ENCODE measurements around the gene SND1.

The SND1 gene

GRCh38 chr7:127981965-127982364, 330.0 kb downstream of the SND1 start:
- no peak for DNase-seq (ENCODE audit: low read depth)
- no peak overlapping the region for H3K4me3 ChIP-seq (ENCODE audit: low read depth, low read length)

- no peak overlapping the region for H3K4me3 ChIP-seq (ENCODE audit: low read depth, low read length)
- no peak for DNase-seq (ENCODE audit: low read depth)
Observed at GRCh38 chr7:127983804-127984332, 331.9 kb downstream of the SND1 start.

- H3K4me3 ChIP-seq (ENCODE audit: low read depth, low read length) = no peak overlapping the region
- DNase-seq (ENCODE audit: low read depth) = no peak
Observed at GRCh38 chr7:127986581-127987521, 334.9 kb downstream of the SND1 start.

GRCh38 chr7:127988751-127989150, 336.8 kb downstream of the SND1 start:
- H3K4me3 ChIP-seq (ENCODE audit: low read depth, low read length) = no peak overlapping the region
- no peak for DNase-seq (ENCODE audit: low read depth)

DNA sequence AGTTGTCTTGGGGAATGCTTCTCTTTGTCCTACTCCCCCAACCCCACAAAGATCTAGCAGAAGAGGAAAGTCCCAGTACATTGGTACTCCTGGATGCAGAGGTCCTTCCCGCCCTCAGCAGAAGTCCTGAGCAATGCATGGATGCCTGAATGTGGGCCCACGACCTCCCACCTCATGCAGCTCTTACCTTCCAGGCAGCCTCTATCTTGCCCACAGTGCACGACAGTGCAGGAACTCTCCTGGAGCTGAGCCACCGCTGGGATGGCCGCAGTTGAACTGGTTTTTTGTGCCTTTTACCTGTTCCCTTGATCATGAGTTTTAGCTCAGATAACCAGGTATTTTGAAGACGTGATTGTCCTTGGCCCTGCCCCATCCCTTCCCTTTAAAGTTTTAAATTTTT, 341.3 kb downstream of the SND1 start:
- no peak for DNase-seq (ENCODE audit: low read depth)

DNA sequence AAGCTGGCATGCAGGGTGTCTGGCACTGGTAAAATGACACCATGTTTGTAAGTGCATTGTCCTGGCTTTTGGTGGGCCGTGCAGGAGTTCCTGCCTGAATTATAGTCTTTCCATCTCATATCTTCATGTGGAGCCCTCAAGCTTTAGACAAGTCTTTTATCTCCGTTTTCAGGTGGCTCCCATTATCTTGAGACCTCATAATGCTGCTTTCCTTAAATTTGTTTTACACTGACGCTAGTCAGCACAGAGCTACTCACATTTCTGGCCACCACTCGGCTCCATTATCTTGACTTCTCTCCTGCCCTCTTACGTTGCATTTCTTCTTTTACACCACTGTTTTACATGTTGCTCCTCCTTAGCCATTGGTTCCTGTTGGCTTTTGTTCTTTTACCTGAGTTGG, 342.0 kb downstream of the SND1 start:
- no peak overlapping the region for H3K4me3 ChIP-seq (ENCODE audit: low read depth, low read length)
- DNase-seq (ENCODE audit: low read depth) = no peak

More for the DNA sequence above, 341.3 kb downstream of the SND1 start:
- no peak overlapping the region for H3K4me3 ChIP-seq (ENCODE audit: low read depth, low read length)

DNA sequence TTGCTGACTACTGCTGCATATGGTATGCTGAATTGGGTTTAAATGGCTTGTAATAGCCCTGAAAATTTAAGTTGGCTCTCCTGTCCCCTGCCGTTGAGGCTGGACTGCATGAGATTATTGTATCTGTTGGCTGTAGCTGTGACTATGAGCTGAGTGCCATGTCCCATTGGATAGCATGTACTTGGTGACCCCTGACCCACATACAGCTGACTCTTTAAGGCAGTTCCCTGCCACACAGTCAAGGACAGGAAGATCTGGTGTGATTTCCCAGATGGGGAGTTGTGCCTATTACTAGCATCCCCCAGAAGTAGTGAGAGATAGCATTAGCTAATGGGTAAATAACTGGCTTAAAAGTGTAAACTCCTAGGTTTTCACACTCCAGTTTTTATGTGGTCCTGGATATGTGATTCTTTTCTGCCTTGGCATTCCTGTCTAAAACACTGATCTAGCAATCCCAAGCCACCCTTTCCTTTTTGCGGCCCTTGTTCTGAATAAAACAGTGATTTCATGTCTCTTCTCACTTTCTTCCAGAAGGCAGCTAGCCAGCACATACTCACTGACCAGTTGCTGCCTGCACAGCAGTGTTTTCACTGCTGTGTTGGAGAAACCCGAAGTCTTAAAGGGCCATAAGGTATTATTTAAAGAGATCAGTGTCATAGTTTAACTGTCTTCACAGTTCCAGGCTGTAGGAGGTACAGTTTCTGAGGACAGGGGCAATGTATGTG, 343.3 kb downstream of the SND1 start:
- H3K4me3 ChIP-seq (ENCODE audit: low read depth, low read length) = no peak overlapping the region
- DNase-seq (ENCODE audit: low read depth) = peak; percentile 14

GRCh38 chr7:127995881-127996215, 343.9 kb downstream of the SND1 start:
- H3K4me3 ChIP-seq (ENCODE audit: low read depth, low read length) = no peak overlapping the region
- DNase-seq (ENCODE audit: low read depth) = no peak

- H3K4me3 ChIP-seq (ENCODE audit: low read depth, low read length) = no peak overlapping the region
- DNase-seq (ENCODE audit: low read depth) = no peak
Observed at GRCh38 chr7:127996253-127997071, 344.5 kb downstream of the SND1 start.

DNA sequence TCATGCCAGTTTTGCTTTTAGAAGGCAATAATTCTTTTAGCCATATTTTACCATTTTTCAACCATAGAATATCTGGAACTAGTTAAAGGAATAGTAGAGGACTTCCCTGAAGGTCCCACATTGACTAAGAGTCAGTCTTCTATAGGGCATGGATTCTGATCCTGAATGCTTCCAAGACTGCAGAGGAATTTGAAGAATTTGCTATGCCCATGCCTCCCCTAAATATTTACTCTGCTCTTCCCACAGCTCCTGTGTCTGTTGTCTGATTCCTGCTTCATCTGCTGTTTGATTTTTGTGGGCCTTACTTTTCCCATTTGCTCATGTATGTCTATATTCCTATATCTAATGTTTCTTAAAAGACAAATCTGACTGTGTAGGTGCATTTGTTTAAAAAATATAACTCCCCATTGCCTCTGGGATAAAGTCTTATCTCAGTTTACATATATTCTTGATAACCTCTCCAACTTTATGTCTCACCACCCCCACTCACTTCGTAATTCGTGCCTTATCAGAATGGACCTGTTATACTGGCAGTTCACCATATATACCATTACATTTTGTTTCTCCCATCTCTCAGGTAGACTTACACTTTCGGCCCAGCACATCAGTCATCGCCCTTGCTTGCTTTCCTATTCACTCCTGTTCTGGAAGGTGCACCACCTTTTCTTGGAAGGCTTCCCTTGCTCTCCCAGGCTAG, 345.4 kb downstream of the SND1 start:
- DNase-seq (ENCODE audit: low read depth) = no peak
- no peak overlapping the region for H3K4me3 ChIP-seq (ENCODE audit: low read depth, low read length)

GRCh38 chr7:127998671-127999070, 346.7 kb downstream of the SND1 start:
- no peak for DNase-seq (ENCODE audit: low read depth)
- H3K4me3 ChIP-seq (ENCODE audit: low read depth, low read length) = no peak overlapping the region

GRCh38 chr7:128000048-128000447, 348.1 kb downstream of the SND1 start:
- no peak for DNase-seq (ENCODE audit: low read depth)
- no peak overlapping the region for H3K4me3 ChIP-seq (ENCODE audit: low read depth, low read length)

DNA sequence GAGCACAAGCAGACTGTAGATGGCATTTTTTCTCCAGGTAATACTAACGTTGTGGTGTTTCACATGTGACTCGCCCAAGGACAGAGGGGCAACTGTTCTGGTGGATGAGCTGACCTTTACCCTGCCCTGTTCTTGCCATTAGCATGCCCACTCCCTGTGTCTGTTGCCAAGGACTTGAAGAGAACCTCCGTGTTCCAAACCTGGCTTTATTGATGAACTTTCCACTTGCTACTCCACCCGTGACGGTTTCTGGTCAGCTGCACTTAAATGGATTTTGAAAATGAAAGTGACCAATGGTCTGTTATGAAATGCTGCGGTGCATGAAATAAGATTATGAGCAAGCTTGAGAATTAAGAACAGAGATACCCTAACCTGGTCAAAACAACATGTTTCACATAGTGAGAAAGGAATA, 348.9 kb downstream of the SND1 start:
- no peak for DNase-seq (ENCODE audit: low read depth)
- H3K4me3 ChIP-seq (ENCODE audit: low read depth, low read length) = no peak overlapping the region

- H3K4me3 ChIP-seq (ENCODE audit: low read depth, low read length) = no peak overlapping the region
- no peak for DNase-seq (ENCODE audit: low read depth)
Observed at GRCh38 chr7:128003167-128003566, 351.2 kb downstream of the SND1 start.

GRCh38 chr7:128003787-128004186, 351.8 kb downstream of the SND1 start:
- no peak overlapping the region for H3K4me3 ChIP-seq (ENCODE audit: low read depth, low read length)
- no peak for DNase-seq (ENCODE audit: low read depth)

DNA sequence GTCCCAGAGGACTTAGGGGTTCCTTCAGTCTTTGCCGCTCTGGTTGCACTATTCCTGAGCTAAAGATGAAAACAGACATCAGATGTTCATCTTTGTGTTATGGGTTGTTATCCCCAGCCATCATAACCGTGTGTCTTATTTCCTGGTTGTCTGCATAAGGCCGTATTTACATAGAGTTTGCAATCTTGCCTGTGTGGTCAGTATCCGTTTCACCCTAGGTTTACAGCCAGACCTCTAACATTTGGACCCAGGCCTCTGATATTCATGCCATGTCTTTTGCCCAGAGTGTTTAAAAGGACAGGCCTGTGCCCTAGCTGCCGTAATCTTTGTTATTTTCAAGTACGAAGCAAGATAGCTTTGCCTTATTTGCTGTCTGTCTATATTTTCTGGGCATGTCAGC, 352.6 kb downstream of the SND1 start:
- H3K4me3 ChIP-seq (ENCODE audit: low read depth, low read length) = no peak overlapping the region
- no peak for DNase-seq (ENCODE audit: low read depth)

- DNase-seq (ENCODE audit: low read depth) = no peak
- H3K4me3 ChIP-seq (ENCODE audit: low read depth, low read length) = no peak overlapping the region
Observed at GRCh38 chr7:128005117-128005516, 353.1 kb downstream of the SND1 start.

- no peak for DNase-seq (ENCODE audit: low read depth)
- no peak overlapping the region for H3K4me3 ChIP-seq (ENCODE audit: low read depth, low read length)
Observed at GRCh38 chr7:128005759-128006159, 353.8 kb downstream of the SND1 start.
